Endothelial cell (in vitro differentiated cells): ENCODE measurements around the gene PPP2R2C. TPM values are rescaled to one million over a fixed set of nuclear protein-coding genes. Genes with fewer than 3 reads are reported as not detected.

Experiments used
- DNase-seq: peaks from one replicate; pipeline ENCODE4 v3.0.0; 2021; ENCODE audit warnings: low spot score
- H3K27ac Mint-ChIP-seq: one replicate; pipeline ENCODE4 v1.8.0; 2021; ENCODE audit warnings: mixed read lengths, inconsistent platforms; ENCODE audit not compliant: unreplicated experiment
- H3K27me3 Mint-ChIP-seq: one replicate; pipeline ENCODE4 v1.8.0; 2021; ENCODE audit warnings: mild to moderate bottlenecking, moderate library complexity, mixed read lengths, inconsistent platforms; ENCODE audit not compliant: unreplicated experiment
- H3K36me3 Mint-ChIP-seq: one replicate; pipeline ENCODE4 v1.8.0; 2021; ENCODE audit warnings: mild to moderate bottlenecking, low read depth, mixed read lengths, inconsistent platforms; ENCODE audit not compliant: unreplicated experiment
- H3K4me1 Mint-ChIP-seq: one replicate; pipeline ENCODE4 v1.8.0; 2021; ENCODE audit warnings: mild to moderate bottlenecking, mixed read lengths, inconsistent platforms; ENCODE audit not compliant: unreplicated experiment
- H3K4me3 Mint-ChIP-seq: one replicate; pipeline ENCODE4 v1.8.0; 2021; ENCODE audit warnings: mild to moderate bottlenecking, mixed read lengths, inconsistent platforms; ENCODE audit not compliant: unreplicated experiment
- H3K9me3 Mint-ChIP-seq: one replicate; pipeline ENCODE4 v1.8.0; 2021; ENCODE audit warnings: mixed read lengths, inconsistent platforms; ENCODE audit not compliant: unreplicated experiment
- total RNA-seq: library from RNA; stranded (reverse); fragmentation: NEBNext Ultra II Directional; extraction: Animal tissue kit (Norgen Biotek cat#: 25700); gene quantifications from one replicate; pipeline ENCODE4 v1.2.1, GENCODE V29; 2021; ENCODE audit not compliant: unreplicated experiment
- TF ChIP-seq, protein P1 (sequence below): fragments of 200-600 bp; sonication (generic); IDR thresholded peaks from one replicate; pipeline ENCODE4 v1.5.0; 2021; ENCODE audit warnings: antibody characterized with exemption; ENCODE audit not compliant: unreplicated experiment

PPP2R2C gene
- total RNA-seq, 1 donor from 2014 or later, result 1.7 TPM

DNA sequence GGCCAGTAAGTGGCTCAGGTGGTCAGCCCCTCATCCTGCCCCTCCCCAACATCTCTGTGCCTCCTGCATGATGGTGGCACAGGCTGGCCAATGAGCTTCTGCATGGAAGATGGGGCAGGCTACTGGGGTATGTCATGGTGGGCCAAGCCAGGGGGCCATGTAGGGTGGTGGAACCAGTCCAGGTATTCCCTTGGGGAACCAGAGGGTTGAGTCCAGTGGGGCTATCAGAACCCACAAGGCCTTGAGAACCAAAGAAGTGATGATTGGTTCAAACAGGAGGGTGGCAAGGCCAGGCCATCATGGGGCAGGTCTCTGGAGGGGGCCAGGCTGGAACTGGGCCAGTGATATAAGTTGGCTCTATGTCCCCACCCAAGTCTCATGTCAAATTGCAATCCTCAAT, 18.8 kb upstream of the PPP2R2C start:
- TF ChIP-seq, protein P1, sequence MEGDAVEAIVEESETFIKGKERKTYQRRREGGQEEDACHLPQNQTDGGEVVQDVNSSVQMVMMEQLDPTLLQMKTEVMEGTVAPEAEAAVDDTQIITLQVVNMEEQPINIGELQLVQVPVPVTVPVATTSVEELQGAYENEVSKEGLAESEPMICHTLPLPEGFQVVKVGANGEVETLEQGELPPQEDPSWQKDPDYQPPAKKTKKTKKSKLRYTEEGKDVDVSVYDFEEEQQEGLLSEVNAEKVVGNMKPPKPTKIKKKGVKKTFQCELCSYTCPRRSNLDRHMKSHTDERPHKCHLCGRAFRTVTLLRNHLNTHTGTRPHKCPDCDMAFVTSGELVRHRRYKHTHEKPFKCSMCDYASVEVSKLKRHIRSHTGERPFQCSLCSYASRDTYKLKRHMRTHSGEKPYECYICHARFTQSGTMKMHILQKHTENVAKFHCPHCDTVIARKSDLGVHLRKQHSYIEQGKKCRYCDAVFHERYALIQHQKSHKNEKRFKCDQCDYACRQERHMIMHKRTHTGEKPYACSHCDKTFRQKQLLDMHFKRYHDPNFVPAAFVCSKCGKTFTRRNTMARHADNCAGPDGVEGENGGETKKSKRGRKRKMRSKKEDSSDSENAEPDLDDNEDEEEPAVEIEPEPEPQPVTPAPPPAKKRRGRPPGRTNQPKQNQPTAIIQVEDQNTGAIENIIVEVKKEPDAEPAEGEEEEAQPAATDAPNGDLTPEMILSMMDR, result no peak
- Mint-ChIP-seq H3K4me3 (no peak overlapping the region), H3K9me3 (no peaks in the 10 kb centered on the region), H3K27ac (no peak overlapping the region), H3K4me1 (no peaks in the 10 kb centered on the region), H3K36me3 (no peaks in the 10 kb centered on the region), H3K27me3 (peaks cover 7% of the 10 kb centered on the region)
- no peak for DNase-seq

DNA sequence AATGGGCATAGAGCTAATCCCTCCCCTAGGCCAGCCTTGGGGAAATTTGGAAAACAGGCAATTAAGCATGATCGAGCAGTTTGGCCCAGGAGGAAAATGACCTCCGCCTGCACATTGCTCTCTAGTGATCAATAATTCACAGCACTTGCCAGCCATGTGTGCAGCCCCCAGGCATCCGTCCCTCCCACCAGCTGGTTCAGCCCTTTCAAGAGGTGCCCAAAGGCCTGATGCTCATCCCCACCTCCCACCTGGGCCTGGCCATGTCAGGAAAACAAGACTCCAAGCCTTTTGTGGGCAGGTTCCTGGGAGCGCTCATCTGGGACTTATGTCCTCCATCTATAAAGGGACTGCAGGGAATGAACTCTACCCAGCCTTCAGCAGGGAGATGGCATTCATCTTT, 17.5 kb upstream of the PPP2R2C start:
- H3K27ac Mint-ChIP-seq, result no peak overlapping the region
- no peak for DNase-seq
- H3K9me3 Mint-ChIP-seq, result no peaks in the 10 kb centered on the region
- no peak overlapping the region for H3K4me3 Mint-ChIP-seq
- peaks cover 5% of the 10 kb centered on the region for H3K27me3 Mint-ChIP-seq
- H3K4me1 Mint-ChIP-seq, result no peaks in the 10 kb centered on the region
- TF ChIP-seq, protein P1, result no peak
- no peaks in the 10 kb centered on the region for H3K36me3 Mint-ChIP-seq

DNA sequence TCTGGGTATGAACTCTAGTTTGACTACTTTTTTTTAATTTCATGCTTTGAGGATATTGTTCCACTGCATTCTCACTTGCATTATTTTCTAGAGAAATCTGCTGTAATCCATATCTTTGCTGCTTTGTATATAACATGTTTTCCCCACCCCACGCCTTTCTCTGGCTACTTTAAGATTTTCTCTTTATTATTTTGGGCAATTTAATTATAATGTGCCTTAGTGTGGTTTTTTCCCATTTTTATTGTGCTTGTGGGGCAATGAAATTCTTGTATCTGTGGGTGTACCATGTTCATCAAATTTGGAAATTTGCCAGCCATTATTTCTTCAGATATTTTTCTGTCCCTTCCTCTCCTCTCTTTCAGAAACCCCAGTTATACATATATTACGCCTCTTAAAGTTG, 15.1 kb upstream of the PPP2R2C start:
- Mint-ChIP-seq H3K4me3 (no peak overlapping the region), H3K36me3 (no peaks in the 10 kb centered on the region), H3K4me1 (no peaks in the 10 kb centered on the region), H3K9me3 (no peaks in the 10 kb centered on the region), H3K27me3 (peaks cover 2% of the 10 kb centered on the region), H3K27ac (no peak overlapping the region)
- DNase-seq, result no peak
- TF ChIP-seq, protein P1, result no peak

DNA sequence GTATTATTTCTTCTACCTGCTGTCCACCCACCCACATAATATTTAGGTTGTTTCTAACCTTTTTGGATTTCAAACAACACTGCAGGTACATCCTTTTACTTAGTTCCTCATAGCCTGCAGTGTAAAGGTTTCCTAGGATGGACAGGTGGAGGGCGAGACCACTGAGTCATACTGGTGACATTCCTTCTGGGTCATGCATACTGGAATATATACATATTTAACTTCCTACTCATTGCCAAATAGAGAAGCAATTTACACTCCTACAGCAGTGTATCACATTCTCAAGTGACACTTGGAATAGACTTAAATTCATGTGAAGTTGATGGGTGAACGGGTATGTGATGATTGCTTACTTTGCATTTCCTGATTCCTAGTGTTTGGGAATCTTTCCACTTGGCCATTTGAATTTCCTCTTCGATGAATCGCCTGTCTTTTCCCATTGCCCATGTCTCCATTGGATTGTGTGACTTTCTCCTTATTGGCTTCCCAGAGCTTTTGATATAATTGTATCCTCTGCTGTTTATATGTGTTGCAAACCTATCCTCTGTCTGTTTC, 8.2 kb upstream of the PPP2R2C start:
- Mint-ChIP-seq H3K9me3 (no peaks in the 10 kb centered on the region), H3K4me3 (no peak overlapping the region), H3K36me3 (no peaks in the 10 kb centered on the region), H3K27me3 (peaks cover 4% of the 10 kb centered on the region), H3K4me1 (no peaks in the 10 kb centered on the region), H3K27ac (no peak overlapping the region)
- TF ChIP-seq, protein P1, result no peak
- DNase-seq, result no peak

DNA sequence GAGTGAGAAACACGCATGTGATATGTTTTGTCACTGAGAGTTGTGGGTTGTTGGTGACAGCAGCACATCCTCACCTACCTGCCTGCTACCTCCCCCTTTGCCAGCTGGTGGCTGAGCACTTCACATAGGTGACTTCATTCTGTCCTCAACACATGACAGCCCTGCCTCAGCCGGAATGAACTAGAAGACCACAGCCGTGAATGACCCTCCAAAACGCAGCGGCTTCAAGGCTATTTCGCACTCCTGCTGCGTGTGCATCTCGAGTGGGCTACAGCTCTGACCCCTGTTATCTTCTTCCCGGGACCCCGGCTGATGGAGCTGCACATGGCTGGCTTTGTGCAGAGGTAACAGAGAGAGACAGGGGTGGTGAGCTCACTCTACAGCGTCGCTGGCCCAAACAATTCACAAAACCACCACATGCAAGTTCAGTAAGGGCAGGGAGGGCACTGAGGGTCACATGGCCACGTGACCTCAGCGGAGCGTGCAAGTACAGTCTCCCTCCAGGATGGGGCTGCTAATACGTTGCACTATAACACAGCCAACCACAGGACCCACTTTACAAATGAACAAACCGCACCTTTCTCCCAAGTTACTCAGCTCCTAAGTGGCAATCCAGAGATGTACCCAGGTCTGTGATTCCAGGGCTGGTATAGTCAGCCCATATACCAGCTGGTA, 6.3 kb upstream of the PPP2R2C start:
- no peaks in the 10 kb centered on the region for H3K9me3 Mint-ChIP-seq
- H3K4me1 Mint-ChIP-seq, result no peaks in the 10 kb centered on the region
- H3K27me3 Mint-ChIP-seq, result peaks cover 10% of the 10 kb centered on the region
- H3K4me3 Mint-ChIP-seq, result no peak overlapping the region
- TF ChIP-seq, protein P1, result no peak
- H3K36me3 Mint-ChIP-seq, result no peaks in the 10 kb centered on the region
- no peak for DNase-seq
- no peak overlapping the region for H3K27ac Mint-ChIP-seq
